K562 (cell line): Measurements from ENCODE around the gene PI4K2B. TPM values are rescaled to one million over a fixed set of nuclear protein-coding genes. Genes with fewer than 3 reads are reported as not detected.
A peak's percentile ranks its signal among the peaks of the same experiment; 100 is the strongest.

Experiments
- BHLHE40 ChIP-seq: IDR thresholded peaks from 2 replicates; pipeline ENCODE4 v1.6.1; 2011; ENCODE audit warnings: low read length, improper control_type of control experiment
- CAMTA2 ChIP-seq: fragments of 250-450 bp; sonication (Bioruptor Pico); conservative IDR thresholded peaks from 2 replicates; pipeline ENCODE4 v1.5.1; 2022
- CEBPG ChIP-seq, 3 experiments: fragments of 200-800 bp in 1 of 3; sonication (Bioruptor generic) in 1 of 3; sonication (generic) in 1 of 3; formaldehyde crosslinking in 1 of 3; IDR thresholded peaks in 2 of 3; conservative IDR thresholded peaks in 1 of 3; 2 replicates each; pipeline versions ENCODE4 v1.6.1 to v1.8.0; 2016 to 2022; ENCODE audit warnings: missing compliant biosample characterization in 2 of 3, missing genetic modification characterization in 2 of 3, mild to moderate bottlenecking in 1 of 3, missing genetic modification reagents in 1 of 3
- CLOCK ChIP-seq: fragments of 250-450 bp; sonication (Bioruptor Pico); IDR thresholded peaks from 2 replicates; pipeline ENCODE4 v1.4.0; 2020; ENCODE audit warnings: mild to moderate bottlenecking, moderate library complexity, borderline replicate concordance
- FOXA3 ChIP-seq, 2 experiments: fragments of 450-650 bp in 1 of 2; sonication (generic) in 1 of 2; formaldehyde crosslinking; IDR thresholded peaks in 1 of 2; conservative IDR thresholded peaks in 1 of 2; 2 replicates each; pipeline versions ENCODE4 v1.4.0 to v1.8.0; 2020 to 2022; ENCODE audit warnings: mild to moderate bottlenecking in 2 of 2, missing genetic modification reagents in 1 of 2
- FUS ChIP-seq: fragments of 200-400 bp; formaldehyde crosslinking; optimal IDR thresholded peaks from 2 replicates; pipeline ENCODE3; 2017; ENCODE audit warnings: low read depth, low read length
- GTF2F1 ChIP-seq: IDR thresholded peaks from 2 replicates; pipeline ENCODE4 v1.6.1; 2011; ENCODE audit warnings: low read depth, low read length, improper control_type of control experiment
- MBD2 ChIP-seq: sonication (generic); IDR thresholded peaks from 2 replicates; pipeline ENCODE4 v1.6.1; 2016; ENCODE audit warnings: low read depth, borderline replicate concordance
- MXI1 ChIP-seq: IDR thresholded peaks from 2 replicates; pipeline ENCODE4 v1.6.1; 2011; ENCODE audit warnings: low read depth, mild to moderate bottlenecking, improper control_type of control experiment, low read length
- NCOA2 ChIP-seq, 2 experiments: fragments of 450-650 bp; IDR thresholded peaks; 2 replicates each; pipeline ENCODE4 v1.6.1; 2018; ENCODE audit warnings: mild to moderate bottlenecking in 2 of 2, moderate library complexity in 1 of 2; ENCODE audit not compliant: partially characterized antibody in 2 of 2
- POLR2AphosphoS5 ChIP-seq: IDR thresholded peaks from 2 replicates; pipeline ENCODE4 v1.6.1; 2011; ENCODE audit warnings: mild to moderate bottlenecking, low read depth, low read length, moderate library complexity; ENCODE audit not compliant: control insufficient read depth, insufficient read depth
- PTRF ChIP-seq: fragments of 450-650 bp; IDR thresholded peaks from 2 replicates; pipeline ENCODE4 v1.6.1; 2016; ENCODE audit warnings: mild to moderate bottlenecking, missing genetic modification characterization, missing compliant biosample characterization
- RCOR1 ChIP-seq, 2 experiments: IDR thresholded peaks; 2 replicates each; pipeline ENCODE4 v1.6.1; 2012; ENCODE audit warnings: low read depth in 2 of 2, low read length in 2 of 2, borderline replicate concordance in 1 of 2, improper control_type of control experiment in 1 of 2
- SETDB1 ChIP-seq: IDR thresholded peaks from one replicate; pipeline ENCODE4 v1.6.1; 2012; ENCODE audit warnings: low read length, control low read depth, inconsistent platforms
- ZFP36 ChIP-seq: fragments of 150-350 bp; IDR thresholded peaks from 2 replicates; pipeline ENCODE4 v1.6.1; 2018; ENCODE audit warnings: low read length, low read depth; ENCODE audit not compliant: partially characterized antibody
- ZFX ChIP-seq: sonication (generic); formaldehyde crosslinking; IDR thresholded peaks from 2 replicates; pipeline ENCODE4 v1.8.0; 2022; ENCODE audit warnings: mild to moderate bottlenecking, missing genetic modification reagents, moderate library complexity
- ZKSCAN8 ChIP-seq: fragments of 200-800 bp; sonication (Bioruptor generic); IDR thresholded peaks from 2 replicates; pipeline ENCODE4 v1.6.1; 2016; ENCODE audit warnings: missing genetic modification characterization, missing compliant biosample characterization
- ZNF311 ChIP-seq: fragments of 250-450 bp; sonication (Bioruptor Pico); IDR thresholded peaks from 2 replicates; pipeline ENCODE4 v1.4.0; 2020; ENCODE audit warnings: mild to moderate bottlenecking, moderate library complexity
- ZNF408 ChIP-seq: fragments of 250-450 bp; sonication (Bioruptor Pico); IDR thresholded peaks from 2 replicates; pipeline ENCODE4 v1.4.0; 2020; ENCODE audit warnings: low read depth, mild to moderate bottlenecking, moderate library complexity
- ZNF764 ChIP-seq: fragments of 250-450 bp; sonication (Bioruptor Pico); IDR thresholded peaks from 2 replicates; pipeline ENCODE4 v1.4.0; 2020; ENCODE audit warnings: low read depth, mild to moderate bottlenecking, moderate library complexity
- ZZZ3 ChIP-seq: fragments of 450-650 bp; IDR thresholded peaks from 2 replicates; pipeline ENCODE4 v1.6.1; 2016; ENCODE audit warnings: antibody characterized with exemption, mild to moderate bottlenecking, moderate library complexity
- polyA plus RNA-seq, 8 experiments: library from polyadenylated mRNA; depleted of rRNA in 4 of 8; stranded (reverse) in 5 of 8; unstranded in 3 of 8; fragments of >200 nt; fragmentation: Nextera tagmentation in 2 of 8; fragmentation: Illumina TruSeq in 1 of 8; extraction: Ambion mirVana in 2 of 8; extraction: Trizol in 1 of 8; gene quantifications; 2 replicates each; pipeline versions ENCODE4 v1.2.1 to v1.2.3, GENCODE V29; 2011 to 2014; ENCODE audit warnings: inconsistent platforms in 1 of 8, missing spikeins in 1 of 8
- total RNA-seq, 7 experiments: library from RNA; depleted of rRNA in 6 of 7; stranded (reverse); fragments of >200 nt in 6 of 7; fragmentation: Illumina TruSeq in 2 of 7; extraction: Trizol in 2 of 7; gene quantifications; 2 replicates each; pipeline versions ENCODE4 v1.2.1 to v1.2.3, GENCODE V29; 2011 to 2021; ENCODE audit warnings: low replicate concordance in 1 of 7
- TF ChIP-seq, protein P1 (sequence below): IDR thresholded peaks from 2 replicates; pipeline ENCODE4 v1.6.1; 2011; ENCODE audit warnings: borderline replicate concordance, low read depth, mild to moderate bottlenecking, moderate library complexity, low read length; ENCODE audit not compliant: insufficient read depth, poor library complexity, severe bottlenecking

PI4K2B gene
- total and polyA plus RNA-seq, 9 of the 15 experiments (the other 6 are each of a cell fraction or from before 2014, with no cell fraction given), result 4.5 to 21.4 (median 16.5) TPM

- TF ChIP-seq ZFP36 (no peak), CAMTA2 (CRISPR knock-in tag) (no peak), ZNF311 (CRISPR knock-in tag) (no peak), ZNF408 (CRISPR knock-in tag) (no peak), BHLHE40 (peak; percentile 90), POLR2AphosphoS5 (peak; percentile 81), PTRF (tag) (no peak), GTF2F1 (0 out of 2 replicates have a peak, but pooled peaks have one; percentile 13), ZKSCAN8 (CRISPR knock-in tag) (no peak), MXI1 (no peak), NCOA2 (IDR thresholded peaks at IDR 0.05; ENCODE audit: partially characterized antibody in 2 of 2) (no peak), FOXA3 (CRISPR knock-in tag; conservative IDR thresholded peaks at IDR 0.05 in 1 of 2, IDR thresholded peaks at IDR 0.05 in 1 of 2) (peak in 1 of 2 experiments; percentile 10; a peak in 1 of 4 replicates), ZNF764 (no peak), ZZZ3 (no peak), MBD2 (no peak), SETDB1 (no peak), CLOCK (CRISPR knock-in tag) (no peak), CEBPG (CRISPR knock-in tag; IDR thresholded peaks at IDR 0.05) (no peak), CEBPG (tag; conservative IDR thresholded peaks at IDR 0.05 in 1 of 2, IDR thresholded peaks at IDR 0.05 in 1 of 2) (no peak), ZFX (CRISPR knock-in tag) (peak; percentile 77), RCOR1 (IDR thresholded peaks at IDR 0.05; ENCODE audit: borderline replicate concordance in 1 of 2, low read depth in 2 of 2, low read length in 2 of 2) (no peak), FUS (no peak)
- TF ChIP-seq, protein P1, sequence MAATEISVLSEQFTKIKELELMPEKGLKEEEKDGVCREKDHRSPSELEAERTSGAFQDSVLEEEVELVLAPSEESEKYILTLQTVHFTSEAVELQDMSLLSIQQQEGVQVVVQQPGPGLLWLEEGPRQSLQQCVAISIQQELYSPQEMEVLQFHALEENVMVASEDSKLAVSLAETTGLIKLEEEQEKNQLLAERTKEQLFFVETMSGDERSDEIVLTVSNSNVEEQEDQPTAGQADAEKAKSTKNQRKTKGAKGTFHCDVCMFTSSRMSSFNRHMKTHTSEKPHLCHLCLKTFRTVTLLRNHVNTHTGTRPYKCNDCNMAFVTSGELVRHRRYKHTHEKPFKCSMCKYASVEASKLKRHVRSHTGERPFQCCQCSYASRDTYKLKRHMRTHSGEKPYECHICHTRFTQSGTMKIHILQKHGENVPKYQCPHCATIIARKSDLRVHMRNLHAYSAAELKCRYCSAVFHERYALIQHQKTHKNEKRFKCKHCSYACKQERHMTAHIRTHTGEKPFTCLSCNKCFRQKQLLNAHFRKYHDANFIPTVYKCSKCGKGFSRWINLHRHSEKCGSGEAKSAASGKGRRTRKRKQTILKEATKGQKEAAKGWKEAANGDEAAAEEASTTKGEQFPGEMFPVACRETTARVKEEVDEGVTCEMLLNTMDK, result peak; percentile 1
Measured at GRCh38 chr4:25233737-25234389, at the start of gene PI4K2B (continued).
